T-helper 17 cell (primary cell): ENCODE measurements around the gene MFN2. TPM values are rescaled to one million over a fixed set of nuclear protein-coding genes. Genes with fewer than 3 reads are reported as not detected.
"Not testable (repeated sequence)": the region's sequence is repeated elsewhere in the genome, so short reads cannot be mapped to it uniquely, and the experiment has no call there.

Experiments used
- ATAC-seq: fragments of 150-1000 bp; cut with Tn5 transposase; 2 replicates; pipeline ENCODE4 v1.10.0; 2021; ENCODE audit warnings: mild to moderate bottlenecking, moderate library complexity
- DNase-seq, 3 donors: peaks; one replicate each; pipeline versions ENCODE4 v3.0.0 to v3.0.0-alpha.2; 2020 to 2021
- H3K9me3 ChIP-seq: one replicate; pipeline ENCODE4 v1.7.0; 2013; ENCODE audit warnings: low read length, mild to moderate bottlenecking; ENCODE audit not compliant: control insufficient read depth, poor library complexity, severe bottlenecking
- H3K27ac Mint-ChIP-seq: one replicate; pipeline ENCODE4 v1.8.0; 2022; ENCODE audit warnings: mild to moderate bottlenecking, moderate library complexity, mixed read lengths
- H3K27me3 Mint-ChIP-seq: one replicate; pipeline ENCODE4 v1.8.0; 2022; ENCODE audit warnings: mixed read lengths
- H3K36me3 Mint-ChIP-seq: one replicate; pipeline ENCODE4 v1.8.0; 2022; ENCODE audit warnings: low read depth, mixed read lengths
- H3K4me1 Mint-ChIP-seq: one replicate; pipeline ENCODE4 v1.8.0; 2022; ENCODE audit warnings: mild to moderate bottlenecking, mixed read lengths
- H3K4me3 Mint-ChIP-seq: one replicate; pipeline ENCODE4 v1.8.0; 2022; ENCODE audit warnings: mild to moderate bottlenecking, moderate library complexity, mixed read lengths
- total RNA-seq, 4 donors: library from RNA in 2 of 4; stranded (reverse) in 2 of 4; gene quantifications; one replicate each; pipeline ENCODE4 v1.2.3 and lab custom pipeline; 2022 to 2026

Gene MFN2
- total RNA-seq (10 to 100 TPM; 34.7 to 46.4 TPM), total RNA-seq (lab: John Stamatoyannopoulos, UW) (71.0 to 115 reads per million in 2 donors)

GRCh38 chr1:11979851-11980675, at the start of gene MFN2:
MFN2 (plus strand) TSS chr1:11980444; CDS start chr1:11989169, 8,725 bp downstream.
- peak; percentile 93 for ATAC-seq
- Mint-ChIP-seq H3K36me3 (no peaks in the 10 kb centered on the region), H3K27me3 (no peaks in the 10 kb centered on the region), H3K4me1 (peaks cover 37% of the 10 kb centered on the region), H3K27ac (peak within 1 kb of the TSS; percentile 95), H3K4me3 (peak within 1 kb of the TSS; percentile 95)
- DNase-seq, result peak; percentile 85 to 86 (median 86)
- H3K9me3 ChIP-seq, result no peaks in the 10 kb centered on the region

- H3K4me3 Mint-ChIP-seq, result no peak overlapping the region
- H3K9me3 ChIP-seq, result no peaks in the 10 kb centered on the region
- DNase-seq (no peak), ATAC-seq (no peak)
- H3K36me3 Mint-ChIP-seq, result no peaks in the 10 kb centered on the region
- H3K27me3 Mint-ChIP-seq, result no peaks in the 10 kb centered on the region
- peaks cover 5% of the 10 kb centered on the region for H3K4me1 Mint-ChIP-seq
- no peak overlapping the region for H3K27ac Mint-ChIP-seq
These were observed 49.4 kb upstream of the MFN2 start for GRCh38 chr1:11930571-11931445.

GRCh38 chr1:11931845-11932244, 48.4 kb upstream of the MFN2 start:
- Mint-ChIP-seq H3K4me3 (no peak overlapping the region), H3K27me3 (no peaks in the 10 kb centered on the region), H3K36me3 (no peaks in the 10 kb centered on the region), H3K27ac (no peak overlapping the region), H3K4me1 (peaks cover 3% of the 10 kb centered on the region)
- ATAC-seq, result no peak
- no peak for DNase-seq
- H3K9me3 ChIP-seq, result no peaks in the 10 kb centered on the region

- no peaks in the 10 kb centered on the region for H3K27me3 Mint-ChIP-seq
- no peak within 1 kb of the TSS for H3K27ac Mint-ChIP-seq
- DNase-seq, result peak; percentile 63 to 85 (median 81)
- ATAC-seq, result peak; percentile 100
- H3K36me3 Mint-ChIP-seq, result no peaks in the 10 kb centered on the region
- H3K4me1 Mint-ChIP-seq, result peaks cover 3% of the 10 kb centered on the region
- H3K4me3 Mint-ChIP-seq, result peak within 1 kb of the TSS; percentile 83
- no peaks in the 10 kb centered on the region for H3K9me3 ChIP-seq
These were observed 45.8 kb upstream of the MFN2 start, which contains the start of gene PLOD1 for GRCh38 chr1:11934302-11935056. PLOD1 (plus strand) TSS chr1:11934717; CDS start chr1:11934780, 63 bp downstream.

GRCh38 chr1:11935057-11935412, 45.2 kb upstream of the MFN2 start:
- no peak for ATAC-seq
- Mint-ChIP-seq H3K27ac (no peak overlapping the region), H3K27me3 (no peaks in the 10 kb centered on the region), H3K36me3 (no peaks in the 10 kb centered on the region), H3K4me3 (peak overlapping the region; percentile 83), H3K4me1 (peaks cover 3% of the 10 kb centered on the region)
- DNase-seq, result no peak
- H3K9me3 ChIP-seq, result no peaks in the 10 kb centered on the region

GRCh38 chr1:11935733-11936132, 44.5 kb upstream of the MFN2 start:
- H3K4me3 Mint-ChIP-seq, H3K27ac Mint-ChIP-seq, DNase-seq, H3K36me3 Mint-ChIP-seq, H3K27me3 Mint-ChIP-seq, H3K4me1 Mint-ChIP-seq, ATAC-seq, H3K9me3 ChIP-seq: not testable (repeated sequence)

- no peak overlapping the region for H3K4me3 Mint-ChIP-seq
- no peaks in the 10 kb centered on the region for H3K9me3 ChIP-seq
- ATAC-seq (no peak), DNase-seq (no peak)
- H3K27me3 Mint-ChIP-seq, result no peaks in the 10 kb centered on the region
- H3K27ac Mint-ChIP-seq, result no peak overlapping the region
- no peaks in the 10 kb centered on the region for H3K36me3 Mint-ChIP-seq
- peaks cover 2% of the 10 kb centered on the region for H3K4me1 Mint-ChIP-seq
These were observed 41.3 kb upstream of the MFN2 start for GRCh38 chr1:11938722-11939526.

- not testable (repeated sequence) for H3K27ac Mint-ChIP-seq, DNase-seq, H3K4me3 Mint-ChIP-seq, H3K36me3 Mint-ChIP-seq, H3K4me1 Mint-ChIP-seq, H3K27me3 Mint-ChIP-seq, ATAC-seq, H3K9me3 ChIP-seq
These were observed 40.5 kb upstream of the MFN2 start for GRCh38 chr1:11939794-11940193.

GRCh38 chr1:11940260-11940921, 39.9 kb upstream of the MFN2 start:
- no peaks in the 10 kb centered on the region for H3K9me3 ChIP-seq
- H3K27ac Mint-ChIP-seq, result no peak overlapping the region
- H3K27me3 Mint-ChIP-seq, result no peaks in the 10 kb centered on the region
- H3K4me3 Mint-ChIP-seq, result no peak overlapping the region
- no peaks in the 10 kb centered on the region for H3K36me3 Mint-ChIP-seq
- DNase-seq (no peak), ATAC-seq (no peak)
- no peaks in the 10 kb centered on the region for H3K4me1 Mint-ChIP-seq

GRCh38 chr1:11942280-11942679, 38.0 kb upstream of the MFN2 start:
- no peaks in the 10 kb centered on the region for H3K9me3 ChIP-seq
- no peak for ATAC-seq
- no peak for DNase-seq
- Mint-ChIP-seq H3K4me1 (no peaks in the 10 kb centered on the region), H3K36me3 (no peaks in the 10 kb centered on the region), H3K4me3 (no peak overlapping the region), H3K27ac (no peak overlapping the region), H3K27me3 (no peaks in the 10 kb centered on the region)

GRCh38 chr1:11943619-11944018, 36.6 kb upstream of the MFN2 start:
- H3K4me1 Mint-ChIP-seq, result no peaks in the 10 kb centered on the region
- no peaks in the 10 kb centered on the region for H3K9me3 ChIP-seq
- DNase-seq, result no peak
- H3K4me3 Mint-ChIP-seq, result no peak overlapping the region
- H3K36me3 Mint-ChIP-seq, result no peaks in the 10 kb centered on the region
- H3K27ac Mint-ChIP-seq, result no peak overlapping the region
- no peak for ATAC-seq
- no peaks in the 10 kb centered on the region for H3K27me3 Mint-ChIP-seq

GRCh38 chr1:11944358-11944931, 35.8 kb upstream of the MFN2 start:
- Mint-ChIP-seq H3K4me1 (peaks cover under 1% of the 10 kb centered on the region), H3K27ac (no peak overlapping the region), H3K4me3 (no peak overlapping the region), H3K27me3 (no peaks in the 10 kb centered on the region), H3K36me3 (no peaks in the 10 kb centered on the region)
- no peak for DNase-seq
- no peaks in the 10 kb centered on the region for H3K9me3 ChIP-seq
- ATAC-seq, result no peak
